GM18505 (cell line): ENCODE measurements around the gene TMEM164.
"Not testable (repeated sequence)": the region's sequence is repeated elsewhere in the genome, so short reads cannot be mapped to it uniquely, and the experiment has no call there.

Source experiments
- ATAC-seq: cut with Tn5 transposase; IDR thresholded peaks from one replicate; pipeline ENCODE4 v1.9.1; 2021; ENCODE audit not compliant: unreplicated experiment
- POLR2A ChIP-seq: IDR thresholded peaks from 4 replicates; pipeline ENCODE4 v1.6.1; 2011; ENCODE audit warnings: borderline replicate concordance; ENCODE audit not compliant: insufficient read depth, insufficient read length; ENCODE audit errors: extremely low read depth

Gene TMEM164

GRCh38 chrX:110131031-110131430 is 128.1 kb downstream of the TMEM164 start:
- no peak for ATAC-seq
- TF ChIP-seq POLR2A, result no peak

GRCh38 chrX:110132450-110133114 is 129.7 kb downstream of the TMEM164 start:
- no peak for TF ChIP-seq POLR2A
- no peak for ATAC-seq

GRCh38 chrX:110133735-110134370 is 130.9 kb downstream of the TMEM164 start:
- no peak for ATAC-seq
- no peak for TF ChIP-seq POLR2A

GRCh38 chrX:110135618-110136017 is 132.7 kb downstream of the TMEM164 start:
- no peak for ATAC-seq
- no peak for TF ChIP-seq POLR2A

GRCh38 chrX:110136136-110136535 is 133.2 kb downstream of the TMEM164 start:
- no peak for TF ChIP-seq POLR2A
- ATAC-seq, result no peak

- no peak for TF ChIP-seq POLR2A
- ATAC-seq, result no peak
These were observed 135.6 kb downstream of the TMEM164 start for GRCh38 chrX:110138557-110138956.

GRCh38 chrX:110139172-110139571 is 136.3 kb downstream of the TMEM164 start:
- TF ChIP-seq POLR2A, result no peak

GRCh38 chrX:110142096-110142495 is 139.2 kb downstream of the TMEM164 start:
- ATAC-seq, result no peak
- TF ChIP-seq POLR2A, result no peak

More at GRCh38 chrX:110139172-110139571, 136.3 kb downstream of the TMEM164 start:
- no peak for ATAC-seq

- no peak for ATAC-seq
- TF ChIP-seq POLR2A, result no peak
These were observed 140.7 kb downstream of the TMEM164 start for GRCh38 chrX:110143454-110144210.

- no peak for TF ChIP-seq POLR2A
- no peak for ATAC-seq
These were observed 142.4 kb downstream of the TMEM164 start for GRCh38 chrX:110145311-110145710.

GRCh38 chrX:110145854-110146253 is 142.9 kb downstream of the TMEM164 start:
- ATAC-seq, result no peak
- no peak for TF ChIP-seq POLR2A

- ATAC-seq, result peak; percentile 67
- TF ChIP-seq POLR2A, result no peak
These were observed 143.6 kb downstream of the TMEM164 start for GRCh38 chrX:110146521-110146920.

- TF ChIP-seq POLR2A, result no peak
- no peak for ATAC-seq
These were observed 150.3 kb downstream of the TMEM164 start for GRCh38 chrX:110153244-110153643.

- no peak for TF ChIP-seq POLR2A
These were observed 151.0 kb downstream of the TMEM164 start for GRCh38 chrX:110153896-110154295.

GRCh38 chrX:110154328-110154727 is 151.4 kb downstream of the TMEM164 start:
- not testable (repeated sequence) for ATAC-seq

More at GRCh38 chrX:110153896-110154295, 151.0 kb downstream of the TMEM164 start:
- ATAC-seq, result no peak
